ENCODE measurements around the gene PAQR8.

Gene PAQR8

GRCh38 chr6:52416629-52417151 lies 54.7 kb downstream of the PAQR8 start:
- H3K4me1 Mint-ChIP-seq = peaks cover 21% of the 10 kb centered on the region

GRCh38 chr6:52417675-52418111 lies 55.7 kb downstream of the PAQR8 start:
- Mint-ChIP-seq H3K36me3 (ENCODE audit: low read depth) (no peaks in the 10 kb centered on the region), H3K27ac (no peak overlapping the region), H3K4me1 (peaks cover 21% of the 10 kb centered on the region), H3K9me3 (no peaks in the 10 kb centered on the region), H3K4me3 (peak overlapping the region; percentile 12), H3K27me3 (ENCODE audit: low read depth, poor library complexity) (peaks cover 10% of the 10 kb centered on the region)
- DNase-seq = no peak
- no peak for TF ChIP-seq CTCF (IDR thresholded peaks at IDR 0.05)

More at GRCh38 chr6:52416629-52417151, 54.7 kb downstream of the PAQR8 start:
- Mint-ChIP-seq H3K36me3 (ENCODE audit: low read depth) (no peaks in the 10 kb centered on the region), H3K4me3 (no peak overlapping the region), H3K27ac (no peak overlapping the region), H3K27me3 (ENCODE audit: low read depth, poor library complexity) (peaks cover 10% of the 10 kb centered on the region), H3K9me3 (no peaks in the 10 kb centered on the region)
- TF ChIP-seq CTCF (IDR thresholded peaks at IDR 0.05) = peak; percentile 77
- peak; percentile 39 for DNase-seq

DNA sequence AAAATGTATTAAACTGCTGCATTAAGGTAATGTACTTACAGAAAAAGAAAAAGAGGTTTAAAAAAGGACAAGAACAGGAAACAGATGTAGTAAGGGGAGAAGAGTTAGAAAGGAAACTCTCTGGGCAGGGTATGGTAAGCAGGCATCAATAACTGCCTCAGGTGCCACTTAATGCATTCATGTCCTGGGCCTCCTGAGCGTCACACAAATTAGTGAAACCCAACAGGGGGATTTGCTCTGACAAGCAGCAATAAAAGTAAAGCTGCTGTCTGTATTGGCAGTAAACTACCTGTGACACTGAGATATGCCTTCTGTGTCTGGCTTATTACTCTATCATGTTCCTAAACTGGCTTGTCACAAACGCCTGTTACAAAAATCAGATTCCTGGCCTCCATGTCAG lies 56.7 kb downstream of the PAQR8 start:
- no peaks in the 10 kb centered on the region for H3K9me3 Mint-ChIP-seq
- TF ChIP-seq CTCF (IDR thresholded peaks at IDR 0.05) = no peak
- peaks cover 9% of the 10 kb centered on the region for H3K27me3 Mint-ChIP-seq (ENCODE audit: low read depth, poor library complexity)
- no peak overlapping the region for H3K27ac Mint-ChIP-seq
- DNase-seq = no peak
- H3K36me3 Mint-ChIP-seq (ENCODE audit: low read depth) = no peaks in the 10 kb centered on the region
- H3K4me1 Mint-ChIP-seq = peaks cover 21% of the 10 kb centered on the region
- H3K4me3 Mint-ChIP-seq = no peak overlapping the region

- DNase-seq = peak; percentile 99
- TF ChIP-seq CTCF (IDR thresholded peaks at IDR 0.05) = no peak
- Mint-ChIP-seq H3K36me3 (ENCODE audit: low read depth) (no peaks in the 10 kb centered on the region), H3K4me1 (peaks cover 21% of the 10 kb centered on the region), H3K27me3 (ENCODE audit: low read depth, poor library complexity) (peaks cover 7% of the 10 kb centered on the region), H3K27ac (peak within 1 kb of the TSS; percentile 91), H3K9me3 (no peaks in the 10 kb centered on the region), H3K4me3 (no peak within 1 kb of the TSS)
These were observed 58.1 kb downstream of the PAQR8 start, which contains the start of gene EFHC1 for GRCh38 chr6:52419809-52420667. TSS of gene EFHC1 (plus strand) at chr6:52420342. CDS start at chr6:52420411, 69 bp downstream.

DNA sequence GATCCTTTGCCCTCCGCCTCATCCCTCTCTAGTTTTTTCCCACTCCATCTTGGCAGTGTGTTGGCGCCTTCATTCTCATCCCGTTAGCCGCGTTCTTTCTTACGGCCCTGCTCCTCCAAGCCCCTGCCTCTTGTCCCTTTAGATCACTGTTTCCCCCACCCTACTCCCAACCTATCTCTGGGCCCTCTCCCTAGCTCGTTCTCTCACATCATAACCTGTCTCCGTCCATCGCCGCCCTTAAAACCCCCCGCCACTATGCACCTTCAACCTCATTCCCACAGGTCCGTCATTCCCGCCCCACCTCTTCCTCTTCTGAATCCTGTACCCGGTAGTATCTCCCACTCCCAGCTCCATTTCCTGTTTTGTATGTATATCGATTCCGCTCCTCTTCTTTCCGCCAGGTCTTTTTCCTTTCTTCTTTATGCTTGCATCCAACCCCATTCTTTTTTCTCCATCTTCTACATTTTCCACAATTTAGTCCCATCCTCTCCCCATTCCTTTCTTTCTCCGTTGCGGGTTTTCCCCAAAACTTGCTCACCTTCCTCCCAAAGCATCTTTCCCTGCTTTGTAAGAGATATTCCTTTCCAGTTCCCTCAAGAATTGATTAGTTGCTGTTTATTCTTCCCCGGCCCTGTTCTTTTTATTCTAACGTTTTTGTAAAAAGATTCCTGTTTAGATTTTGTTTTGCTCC lies 58.9 kb downstream of the PAQR8 start:
- Mint-ChIP-seq H3K4me1 (peaks cover 21% of the 10 kb centered on the region), H3K27ac (no peak overlapping the region), H3K36me3 (ENCODE audit: low read depth) (no peaks in the 10 kb centered on the region), H3K4me3 (no peak overlapping the region), H3K9me3 (no peaks in the 10 kb centered on the region), H3K27me3 (ENCODE audit: low read depth, poor library complexity) (peaks cover 7% of the 10 kb centered on the region)
- DNase-seq = peak; percentile 29
- no peak for TF ChIP-seq CTCF (IDR thresholded peaks at IDR 0.05)

Measured in nephron progenitor cell (in vitro differentiated cells).